ENCODE measurements around the gene NCDN. TPM values are rescaled to one million over a fixed set of nuclear protein-coding genes. Genes with fewer than 3 reads are reported as not detected.

Gene NCDN
- total and polyA plus RNA-seq, 2 of the 8 experiments (the other 6 are each of a cell fraction or from before 2014, with no cell fraction given) = 26.2 to 35.4 TPM

DNA sequence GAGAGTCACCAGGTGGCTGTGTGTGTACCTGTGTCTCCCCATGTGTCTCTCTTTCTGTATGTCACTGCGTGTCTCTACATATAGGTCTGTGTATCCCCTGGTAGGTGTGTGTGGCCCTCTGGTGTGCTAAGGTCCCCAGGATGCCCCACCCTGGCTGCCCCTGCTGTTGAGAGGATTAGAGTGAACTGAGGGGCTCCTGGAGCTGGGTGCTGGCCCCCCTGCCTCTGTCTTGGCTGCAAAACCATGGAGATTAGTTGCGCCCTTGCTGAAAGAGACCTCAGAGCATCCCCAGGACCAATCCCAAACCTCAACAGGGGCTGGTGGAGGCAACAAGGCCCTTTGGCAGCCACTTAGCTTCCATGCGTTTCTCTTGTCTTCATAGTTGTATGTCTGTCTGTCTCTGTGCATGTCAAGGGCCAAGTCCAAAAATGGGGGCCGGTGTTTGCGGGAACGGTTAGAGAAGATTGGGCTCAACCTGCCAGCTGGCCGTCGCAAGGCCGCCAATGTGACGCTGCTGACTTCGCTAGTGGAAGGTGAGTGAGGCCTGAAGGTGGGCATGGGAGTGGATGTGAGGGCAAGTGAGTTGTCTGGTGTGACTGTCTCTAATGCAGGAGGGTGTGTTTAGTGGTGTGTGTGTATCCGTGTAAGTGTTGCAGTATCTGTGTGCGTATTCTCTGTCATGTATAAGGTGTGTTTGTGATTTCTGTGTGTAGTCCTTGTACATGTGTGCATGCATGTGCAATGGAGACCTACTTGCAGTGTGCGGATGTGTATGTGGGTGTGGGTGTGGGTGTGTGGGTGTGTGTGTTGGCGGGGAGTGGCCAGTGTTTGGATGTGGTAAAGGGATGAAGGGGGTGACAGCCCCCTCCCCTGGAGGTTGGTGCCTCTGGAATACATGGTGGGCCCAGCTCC is 32.2 kb downstream of the NCDN start (continued):
- no peak for TF ChIP-seq JUND (IDR thresholded peaks at IDR 0.05; ENCODE audit: low read length)

Measured in H1 (cell line).